Neural cell (in vitro differentiated cells): ENCODE measurements around the gene MECR. TPM values are rescaled to one million over a fixed set of nuclear protein-coding genes. Genes with fewer than 3 reads are reported as not detected.

Experiments
- H2AFZ ChIP-seq: fragments of 200-600, 300-800 bp; sonication (generic), shearing (Covaris generic); 2 replicates; pipeline ENCODE4 v1.6.0; 2014; ENCODE audit warnings: low read depth, mild to moderate bottlenecking, antibody characterized with exemption, low read length, moderate library complexity
- H3F3A ChIP-seq: fragments of 200-600 bp; shearing (Covaris generic); 2 replicates; pipeline ENCODE4 v1.6.1; 2016; ENCODE audit warnings: mild to moderate bottlenecking, moderate library complexity, mixed read lengths, antibody characterized with exemption, low read length; ENCODE audit not compliant: insufficient read depth, poor library complexity, severe bottlenecking
- H3K27ac ChIP-seq: fragments of 200-600, 300-800 bp; sonication (generic), shearing (Covaris generic); 2 replicates; pipeline ENCODE4 v1.5.1; 2014; ENCODE audit warnings: mild to moderate bottlenecking, low read length, moderate library complexity
- H3K27me3 ChIP-seq: fragments of 300-800, 200-600 bp; sonication (generic), shearing (Covaris generic); 2 replicates; pipeline ENCODE4 v1.6.0; 2014; ENCODE audit warnings: mild to moderate bottlenecking, low read depth, low read length, moderate library complexity; ENCODE audit not compliant: insufficient read depth
- H3K36me3 ChIP-seq: fragments of 300-800, 200-600 bp; sonication (generic), shearing (Covaris generic); 2 replicates; pipeline ENCODE4 v1.5.1; 2014; ENCODE audit warnings: mild to moderate bottlenecking, antibody characterized with exemption, low read length, moderate library complexity; ENCODE audit not compliant: insufficient read depth
- H3K4me2 ChIP-seq: fragments of 300-800, 200-600 bp; sonication (generic), shearing (Covaris generic); 2 replicates; pipeline ENCODE4 v1.6.0; 2014; ENCODE audit warnings: mild to moderate bottlenecking, low read length
- H3K4me3 ChIP-seq: fragments of 300-800, 200-600 bp; sonication (generic), shearing (Covaris generic); 2 replicates; pipeline ENCODE4 v1.5.1; 2014; ENCODE audit warnings: mild to moderate bottlenecking, low read length, moderate library complexity
- H3K79me2 ChIP-seq: fragments of 200-600 bp; shearing (Covaris generic); replicated peaks from 2 replicates; pipeline ENCODE4 v1.6.0; 2014; ENCODE audit warnings: mild to moderate bottlenecking, low read length, moderate library complexity; ENCODE audit not compliant: insufficient read depth
- H3K9ac ChIP-seq: fragments of 300-800, 200-600 bp; sonication (generic), shearing (Covaris generic); 2 replicates; pipeline ENCODE4 v1.6.1; 2016; ENCODE audit warnings: mild to moderate bottlenecking, low read length, mixed read lengths
- H3K9me2 ChIP-seq: fragments of 200-600 bp; shearing (Covaris generic); 2 replicates; pipeline ENCODE4 v1.6.1; 2016; ENCODE audit warnings: mild to moderate bottlenecking, low read length, mixed read lengths; ENCODE audit not compliant: insufficient read depth
- H3K9me3 ChIP-seq: fragments of 200-600, 300-800 bp; sonication (generic), shearing (Covaris generic); 2 replicates; pipeline ENCODE4 v1.6.1; 2016; ENCODE audit warnings: mild to moderate bottlenecking, mixed run types, low read length, moderate library complexity, mixed read lengths
- H4K20me1 ChIP-seq: fragments of 200-600 bp; shearing (Covaris generic); 2 replicates; pipeline ENCODE4 v1.6.1; 2016; ENCODE audit warnings: mild to moderate bottlenecking, mixed run types; ENCODE audit not compliant: insufficient read depth
- CTCF ChIP-seq: fragments of 450-650 bp; IDR thresholded peaks from 2 replicates; pipeline ENCODE4 v1.5.1; 2014; ENCODE audit warnings: antibody characterized with exemption, mild to moderate bottlenecking, moderate library complexity; ENCODE audit not compliant: poor library complexity, severe bottlenecking
- EP300 ChIP-seq: fragments of 450-650 bp; conservative IDR thresholded peaks from 2 replicates; pipeline ENCODE4 v1.6.1; 2014; ENCODE audit warnings: antibody characterized with exemption, mild to moderate bottlenecking, moderate library complexity; ENCODE audit not compliant: poor library complexity, severe bottlenecking
- EZH2 ChIP-seq: fragments of 200-600, 300-800 bp; shearing (Covaris generic), sonication (generic); IDR thresholded peaks from 2 replicates; pipeline ENCODE4 v1.6.1; 2014; ENCODE audit warnings: antibody characterized with exemption, low read length, borderline replicate concordance, mild to moderate bottlenecking; ENCODE audit not compliant: insufficient read depth, poor library complexity, severe bottlenecking
- MXI1 ChIP-seq: fragments of 450-650 bp; conservative IDR thresholded peaks from 2 replicates; pipeline ENCODE4 v1.6.1; 2014; ENCODE audit warnings: antibody characterized with exemption, mild to moderate bottlenecking; ENCODE audit not compliant: poor library complexity, severe bottlenecking
- POLR2AphosphoS5 ChIP-seq: IDR thresholded peaks from 2 replicates; pipeline ENCODE4 v1.6.1; 2012
- RAD21 ChIP-seq: fragments of 450-650 bp; conservative IDR thresholded peaks from 2 replicates; pipeline ENCODE4 v1.6.1; 2014; ENCODE audit warnings: antibody characterized with exemption, mild to moderate bottlenecking, moderate library complexity
- SMC3 ChIP-seq: fragments of 450-650 bp; conservative IDR thresholded peaks from 2 replicates; pipeline ENCODE4 v1.6.1; 2014; ENCODE audit warnings: antibody characterized with exemption, mild to moderate bottlenecking, moderate library complexity; ENCODE audit not compliant: poor library complexity
- TAF1 ChIP-seq: IDR thresholded peaks from 2 replicates; pipeline ENCODE4 v1.6.1; 2012; ENCODE audit warnings: low read depth
- polyA plus RNA-seq: library from polyadenylated mRNA; depleted of rRNA; stranded (reverse); fragments of >200 nt; gene quantifications from 2 replicates; pipeline ENCODE4 v1.2.3, GENCODE V29; 2014
- TF ChIP-seq, protein P1 (sequence below): IDR thresholded peaks from 2 replicates; pipeline ENCODE4 v1.6.1; 2012; ENCODE audit warnings: borderline replicate concordance

The MECR gene
- polyA plus RNA-seq, 1 donor from 2014 or later, result 14.0 TPM

DNA sequence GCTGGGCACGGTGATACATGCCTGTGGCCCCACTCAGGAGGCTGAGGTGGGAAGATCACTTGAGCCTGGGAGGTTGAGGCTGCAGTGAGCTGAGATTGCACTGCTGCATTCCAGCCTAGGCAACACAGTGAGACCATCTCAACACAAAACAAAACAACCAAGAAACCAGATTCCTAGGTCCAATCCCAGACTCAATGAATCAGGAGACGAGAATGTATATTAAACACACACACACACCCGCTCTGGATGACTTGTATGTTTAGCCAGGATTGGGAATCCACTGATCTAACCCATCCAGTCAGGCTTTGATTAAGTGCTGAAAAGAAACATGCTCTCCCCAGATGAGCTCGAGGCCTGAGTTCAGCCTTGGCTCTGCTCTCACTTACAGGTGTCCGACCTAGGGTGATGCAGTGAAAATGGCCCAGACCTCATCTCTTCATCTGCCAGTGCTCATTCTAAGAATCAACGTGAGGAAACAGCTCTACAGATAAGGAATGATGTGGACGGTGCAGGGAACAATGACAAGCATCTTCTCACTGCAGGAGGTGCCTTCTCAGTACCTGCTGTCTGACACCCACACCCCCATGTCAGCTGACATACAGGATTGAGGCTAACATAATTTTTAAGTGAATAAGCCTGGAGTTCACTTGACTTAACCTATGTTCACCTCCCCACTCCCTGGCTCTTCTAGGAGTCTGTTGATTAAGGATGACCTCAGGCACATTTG is 33.7 kb downstream of the MECR start:
- no peaks in the 10 kb centered on the region for H3F3A ChIP-seq
- no peak overlapping the region for H3K4me3 ChIP-seq
- H3K9ac ChIP-seq, result no peak overlapping the region
- no peaks in the 10 kb centered on the region for H3K36me3 ChIP-seq
- no peak overlapping the region for H2AFZ ChIP-seq
- H3K79me2 ChIP-seq, result no peaks in the 10 kb centered on the region
- TF ChIP-seq EP300 (no peak), SMC3 (no peak), EZH2 (no peak), POLR2AphosphoS5 (no peak), MXI1 (no peak), RAD21 (no peak), TAF1 (no peak), CTCF (no peak)
- TF ChIP-seq, protein P1, sequence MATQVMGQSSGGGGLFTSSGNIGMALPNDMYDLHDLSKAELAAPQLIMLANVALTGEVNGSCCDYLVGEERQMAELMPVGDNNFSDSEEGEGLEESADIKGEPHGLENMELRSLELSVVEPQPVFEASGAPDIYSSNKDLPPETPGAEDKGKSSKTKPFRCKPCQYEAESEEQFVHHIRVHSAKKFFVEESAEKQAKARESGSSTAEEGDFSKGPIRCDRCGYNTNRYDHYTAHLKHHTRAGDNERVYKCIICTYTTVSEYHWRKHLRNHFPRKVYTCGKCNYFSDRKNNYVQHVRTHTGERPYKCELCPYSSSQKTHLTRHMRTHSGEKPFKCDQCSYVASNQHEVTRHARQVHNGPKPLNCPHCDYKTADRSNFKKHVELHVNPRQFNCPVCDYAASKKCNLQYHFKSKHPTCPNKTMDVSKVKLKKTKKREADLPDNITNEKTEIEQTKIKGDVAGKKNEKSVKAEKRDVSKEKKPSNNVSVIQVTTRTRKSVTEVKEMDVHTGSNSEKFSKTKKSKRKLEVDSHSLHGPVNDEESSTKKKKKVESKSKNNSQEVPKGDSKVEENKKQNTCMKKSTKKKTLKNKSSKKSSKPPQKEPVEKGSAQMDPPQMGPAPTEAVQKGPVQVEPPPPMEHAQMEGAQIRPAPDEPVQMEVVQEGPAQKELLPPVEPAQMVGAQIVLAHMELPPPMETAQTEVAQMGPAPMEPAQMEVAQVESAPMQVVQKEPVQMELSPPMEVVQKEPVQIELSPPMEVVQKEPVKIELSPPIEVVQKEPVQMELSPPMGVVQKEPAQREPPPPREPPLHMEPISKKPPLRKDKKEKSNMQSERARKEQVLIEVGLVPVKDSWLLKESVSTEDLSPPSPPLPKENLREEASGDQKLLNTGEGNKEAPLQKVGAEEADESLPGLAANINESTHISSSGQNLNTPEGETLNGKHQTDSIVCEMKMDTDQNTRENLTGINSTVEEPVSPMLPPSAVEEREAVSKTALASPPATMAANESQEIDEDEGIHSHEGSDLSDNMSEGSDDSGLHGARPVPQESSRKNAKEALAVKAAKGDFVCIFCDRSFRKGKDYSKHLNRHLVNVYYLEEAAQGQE, result no peak
- H3K27ac ChIP-seq, result no peak overlapping the region
- no peaks in the 10 kb centered on the region for H3K27me3 ChIP-seq
- H4K20me1 ChIP-seq, result no peaks in the 10 kb centered on the region
- no peaks in the 10 kb centered on the region for H3K9me3 ChIP-seq
- H3K4me2 ChIP-seq, result no peak overlapping the region
- no peaks in the 10 kb centered on the region for H3K9me2 ChIP-seq

DNA sequence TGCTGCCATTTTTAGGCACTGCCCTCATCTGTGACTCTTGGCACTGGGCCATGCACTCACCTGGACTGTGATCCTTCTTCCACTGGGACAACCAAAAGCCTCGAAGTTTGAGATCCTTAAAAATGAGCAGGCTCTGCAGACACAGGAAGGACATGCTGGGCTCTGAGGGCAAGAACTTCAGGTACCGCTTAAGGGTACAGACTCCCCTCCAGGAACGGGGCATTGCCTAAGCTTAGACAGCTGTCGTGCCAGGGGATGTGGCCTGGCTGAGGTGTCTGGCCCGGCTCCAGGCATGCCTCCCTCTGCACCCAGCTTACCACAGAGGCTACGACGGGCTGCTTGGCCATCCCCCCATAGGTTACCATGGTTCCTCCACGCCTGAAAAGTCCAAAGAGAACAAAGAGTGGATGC is 34.8 kb downstream of the MECR start:
- H3K4me2 ChIP-seq, result no peak overlapping the region
- H2AFZ ChIP-seq, result no peak overlapping the region
- H3K79me2 ChIP-seq, result no peaks in the 10 kb centered on the region
- no peaks in the 10 kb centered on the region for H3K36me3 ChIP-seq
- no peak overlapping the region for H3K27ac ChIP-seq
- H3K27me3 ChIP-seq, result no peaks in the 10 kb centered on the region
- H4K20me1 ChIP-seq, result no peaks in the 10 kb centered on the region
- TF ChIP-seq EP300 (no peak), TAF1 (no peak), POLR2AphosphoS5 (no peak), CTCF (no peak), MXI1 (no peak), RAD21 (no peak), SMC3 (no peak), EZH2 (no peak)
- TF ChIP-seq, protein P1, result no peak
- H3K9me2 ChIP-seq, result no peaks in the 10 kb centered on the region
- H3K9ac ChIP-seq, result no peak overlapping the region
- H3K4me3 ChIP-seq, result no peak overlapping the region
- no peaks in the 10 kb centered on the region for H3F3A ChIP-seq
- H3K9me3 ChIP-seq, result no peaks in the 10 kb centered on the region
